Epithelial cell of esophagus (primary cell): Measurements from ENCODE around the gene SRGAP1.

Experiments used
- DNase-seq: peaks from one replicate; pipeline ENCODE4 v3.0.0; 2010; ENCODE audit warnings: low read depth
- H3K4me3 ChIP-seq: 2 replicates; pipeline ENCODE4 v1.5.1; 2011; ENCODE audit warnings: mild to moderate bottlenecking, low read length, control low read depth
- CTCF ChIP-seq: IDR thresholded peaks from 2 replicates; pipeline ENCODE4 v1.5.1; 2011; ENCODE audit warnings: low read depth, mild to moderate bottlenecking, low read length, control low read depth, inconsistent platforms; ENCODE audit not compliant: insufficient read depth; ENCODE audit errors: missing control alignments

Gene SRGAP1

DNA sequence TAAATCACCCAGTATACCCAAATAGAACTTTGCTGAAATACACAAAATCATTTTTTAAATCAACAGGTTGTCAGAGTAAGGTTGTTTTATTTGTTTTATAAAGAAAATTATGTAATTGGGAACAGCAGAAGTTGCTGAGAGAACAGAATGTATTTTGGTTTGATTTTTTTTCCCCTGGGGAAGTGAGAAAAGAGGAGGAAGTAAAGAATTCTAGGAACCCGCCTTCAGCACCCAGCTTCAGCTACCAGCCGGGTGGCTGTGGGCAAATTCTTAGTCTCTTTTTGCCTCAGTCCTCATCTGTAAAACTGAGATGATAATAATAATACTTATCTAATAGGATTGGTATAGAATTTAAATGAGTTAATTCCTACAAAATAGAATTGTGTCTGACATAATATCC lies 119.4 kb downstream of the SRGAP1 start:
- H3K4me3 ChIP-seq: no peak overlapping the region
- no peak for TF ChIP-seq CTCF
- DNase-seq: no peak

- TF ChIP-seq CTCF: no peak
- H3K4me3 ChIP-seq: no peak overlapping the region
- no peak for DNase-seq
Observed at GRCh38 chr12:63964301-63964700, 119.8 kb downstream of the SRGAP1 start.

GRCh38 chr12:63965936-63966605 lies 121.6 kb downstream of the SRGAP1 start:
- TF ChIP-seq CTCF: no peak
- DNase-seq: no peak
- no peak overlapping the region for H3K4me3 ChIP-seq

GRCh38 chr12:63966606-63966975 lies 122.1 kb downstream of the SRGAP1 start:
- TF ChIP-seq CTCF: no peak
- no peak overlapping the region for H3K4me3 ChIP-seq
- DNase-seq: no peak

DNA sequence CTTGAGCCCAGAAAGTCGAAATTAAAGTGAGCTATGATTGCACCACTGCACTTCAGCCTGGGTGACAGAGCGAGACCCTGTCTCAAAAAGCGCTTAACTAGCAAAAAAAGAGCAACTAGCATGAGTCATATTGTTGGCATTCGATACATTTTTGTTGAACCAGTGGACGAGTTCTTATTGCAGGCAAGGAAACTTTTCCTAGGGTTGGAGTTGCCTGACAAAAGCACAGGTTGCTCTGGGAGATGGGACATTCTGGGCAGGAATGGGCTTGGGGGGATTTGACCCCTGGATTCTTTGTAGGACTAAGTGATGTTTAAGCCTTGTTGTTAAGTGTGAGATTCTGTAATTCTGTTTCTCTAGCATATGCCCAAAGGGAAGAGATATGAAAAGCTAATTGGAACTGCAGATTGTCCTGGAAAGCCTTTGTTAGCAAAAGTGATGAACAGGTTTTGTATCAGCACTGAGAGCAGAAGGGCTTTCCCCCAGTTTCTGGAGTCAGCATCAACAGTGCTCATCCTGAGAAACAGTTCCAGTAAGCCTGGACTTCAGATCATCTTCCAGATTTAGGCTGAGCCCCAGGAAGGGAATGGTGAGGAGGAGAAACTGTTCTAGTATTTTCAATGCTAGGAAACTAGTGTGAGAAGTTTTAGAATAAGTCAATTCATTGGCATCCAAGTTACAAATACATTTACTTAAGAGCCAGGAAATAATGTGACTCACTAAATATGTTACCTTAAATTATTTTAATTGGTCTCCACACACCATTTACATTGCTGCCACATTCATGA lies 123.1 kb downstream of the SRGAP1 start:
- DNase-seq: peak; percentile 16
- no peak for TF ChIP-seq CTCF
- no peak overlapping the region for H3K4me3 ChIP-seq

- H3K4me3 ChIP-seq: no peak overlapping the region
- no peak for DNase-seq
- TF ChIP-seq CTCF: no peak
Observed at GRCh38 chr12:63968673-63969072, 124.2 kb downstream of the SRGAP1 start.
